CD4-positive, alpha-beta T cell treated with Interleukin-4 for 4 hours (primary cell): Measurements from ENCODE around the gene DPP10.
"Not testable (repeated sequence)": the region's sequence is repeated elsewhere in the genome, so short reads cannot be mapped to it uniquely, and the experiment has no call there.

ENCODE experiments used
- DNase-seq: peaks from one replicate; pipeline ENCODE4 v3.0.0-alpha.2; 2020

Gene DPP10

DNA sequence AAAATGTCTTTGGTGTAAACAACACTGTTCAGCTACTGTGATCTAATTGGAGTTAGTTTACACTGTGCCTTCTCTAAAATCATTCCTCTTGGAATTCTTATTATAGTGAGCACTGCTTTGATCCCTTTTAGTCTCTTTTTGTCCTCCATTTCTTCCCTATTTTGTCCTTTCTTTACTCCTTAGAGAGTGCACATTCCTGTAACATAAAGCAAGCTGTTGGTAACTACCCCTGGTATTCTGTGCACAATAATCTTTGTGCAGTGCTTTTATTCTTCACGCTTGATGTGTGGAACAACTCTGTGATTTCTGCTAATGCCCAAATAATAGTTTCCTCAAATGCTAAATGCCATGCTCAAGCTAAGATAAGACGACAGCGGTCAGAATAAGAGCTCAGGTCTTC is 401.5 kb downstream of the DPP10 start:
- DNase-seq = no peak

DNA sequence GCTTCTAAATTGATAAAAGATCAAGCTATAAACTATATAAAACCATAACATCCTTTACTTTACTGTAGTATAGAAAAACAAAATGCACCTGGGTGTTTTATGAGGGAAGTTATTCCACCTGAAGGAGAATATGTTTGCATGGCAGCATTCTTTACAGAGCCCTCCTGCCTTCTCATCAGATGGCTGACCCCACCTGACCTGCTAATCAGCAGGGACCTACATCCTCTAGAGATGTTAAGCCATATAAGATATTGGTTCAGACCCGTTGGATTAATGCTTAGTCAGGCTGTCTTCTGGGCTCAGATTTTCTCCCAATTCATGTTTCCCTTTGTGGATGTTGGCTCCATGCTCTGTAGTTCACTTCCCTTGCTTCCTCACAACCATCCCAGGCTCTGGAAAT is 414.8 kb downstream of the DPP10 start:
- DNase-seq = no peak

DNA sequence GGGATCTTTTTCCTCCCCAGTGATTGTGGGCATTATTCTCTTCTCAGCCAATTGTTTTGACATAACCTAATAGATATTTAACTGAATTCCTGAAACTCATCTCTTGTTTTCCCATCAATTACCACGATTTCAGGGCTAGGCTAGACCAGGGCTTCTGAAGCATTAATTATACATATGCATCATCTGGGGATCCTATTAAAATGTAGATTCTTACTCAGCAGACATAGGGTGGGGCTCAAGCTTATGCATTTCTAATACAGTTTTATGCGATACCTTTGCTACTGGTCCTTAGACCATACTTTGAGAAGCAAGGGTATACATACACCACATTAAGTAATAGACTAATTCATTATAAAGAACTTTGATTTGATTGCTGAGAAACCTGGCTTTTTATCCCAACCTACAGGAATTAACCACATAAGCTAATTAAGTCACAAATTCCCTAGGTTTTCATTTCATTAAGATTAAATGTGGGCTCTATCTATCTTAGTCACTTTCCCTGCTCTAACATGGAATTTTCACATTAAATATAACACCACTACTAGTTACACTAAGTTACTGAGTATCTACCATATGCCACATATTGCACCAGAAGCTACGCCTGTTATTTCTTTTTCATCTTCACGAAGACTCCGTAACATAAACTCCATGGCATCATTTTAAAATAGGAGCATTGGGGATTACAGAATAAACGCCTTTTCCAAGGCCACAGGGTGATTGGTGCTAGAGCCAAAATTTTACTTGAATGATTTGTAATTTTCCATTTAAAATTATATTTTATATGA is 417.5 kb downstream of the DPP10 start:
- DNase-seq = no peak

DNA sequence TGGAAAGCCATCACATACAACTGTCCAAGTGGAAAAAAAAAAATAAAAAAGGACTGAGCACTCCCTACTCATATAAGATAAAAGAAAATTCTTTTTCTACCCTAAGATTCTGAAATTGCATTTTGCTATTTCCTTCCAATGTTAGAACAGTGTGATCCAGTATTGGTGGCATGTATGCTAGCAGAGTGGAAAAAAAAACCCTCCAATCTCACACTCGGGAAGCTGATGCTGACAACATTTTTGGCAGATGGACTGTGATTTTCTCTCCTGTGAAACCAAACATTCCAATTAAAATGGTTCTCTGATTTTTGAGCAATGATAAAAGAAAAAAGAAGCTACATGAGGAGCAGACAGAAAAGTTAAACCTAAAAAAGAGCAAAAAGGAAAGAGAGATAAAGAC is 419.8 kb downstream of the DPP10 start:
- no peak for DNase-seq

DNA sequence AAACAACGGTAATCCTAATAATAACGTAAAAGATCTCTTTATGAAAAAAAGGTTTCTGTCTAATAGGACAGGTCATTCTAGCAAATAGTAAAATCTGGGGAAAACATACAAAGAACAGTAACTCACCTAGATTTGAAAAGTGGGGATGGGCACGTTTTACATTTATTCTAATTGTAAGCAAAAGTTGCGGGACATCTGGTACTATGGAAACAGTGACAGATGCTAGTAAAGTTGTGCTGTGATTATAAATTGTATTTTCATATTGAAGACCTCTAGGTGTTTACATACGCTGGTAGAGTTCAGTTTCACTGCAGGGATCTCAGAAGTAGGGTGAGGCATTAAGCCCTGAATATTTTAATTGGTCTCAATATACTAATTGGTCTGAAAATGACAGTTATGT is 422.5 kb downstream of the DPP10 start:
- DNase-seq = no peak

DNA sequence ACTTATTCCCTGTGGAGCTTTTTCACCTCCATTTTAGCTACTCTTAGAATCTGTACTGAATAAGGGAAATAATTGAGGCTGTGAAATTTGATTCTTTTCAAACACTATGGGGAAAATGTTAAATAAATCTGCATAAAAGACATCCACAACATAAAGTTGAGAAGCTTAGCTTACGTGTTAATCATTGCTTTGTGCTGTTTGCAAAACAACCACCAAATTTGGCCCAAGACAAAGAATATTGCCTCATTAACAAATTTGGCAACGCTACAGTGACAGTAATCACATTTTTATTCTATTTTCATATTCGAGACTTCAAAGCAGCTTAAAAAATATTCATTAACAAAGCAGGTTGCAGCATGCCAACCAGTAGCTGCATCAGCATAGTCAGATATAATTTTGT is 437.6 kb downstream of the DPP10 start:
- DNase-seq = no peak

DNA sequence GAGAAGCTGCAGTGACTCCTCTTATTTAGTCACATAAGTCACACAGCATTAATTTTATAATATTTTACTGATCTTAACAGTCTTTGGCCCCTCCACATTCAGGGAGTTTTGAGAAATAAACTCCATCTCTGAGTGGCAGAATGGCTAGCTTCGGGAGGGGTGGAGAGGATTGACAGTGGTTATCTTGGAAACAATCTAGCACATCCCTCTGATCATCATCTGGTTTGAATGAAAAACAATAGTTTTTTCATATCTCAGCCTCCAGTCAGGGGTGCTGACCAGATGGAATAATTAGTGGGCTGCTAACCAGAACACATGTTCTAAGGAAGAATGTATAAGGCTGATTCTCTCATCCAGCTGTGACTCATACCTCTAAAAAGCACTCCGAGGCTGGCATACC is 477.5 kb downstream of the DPP10 start:
- no peak for DNase-seq

DNA sequence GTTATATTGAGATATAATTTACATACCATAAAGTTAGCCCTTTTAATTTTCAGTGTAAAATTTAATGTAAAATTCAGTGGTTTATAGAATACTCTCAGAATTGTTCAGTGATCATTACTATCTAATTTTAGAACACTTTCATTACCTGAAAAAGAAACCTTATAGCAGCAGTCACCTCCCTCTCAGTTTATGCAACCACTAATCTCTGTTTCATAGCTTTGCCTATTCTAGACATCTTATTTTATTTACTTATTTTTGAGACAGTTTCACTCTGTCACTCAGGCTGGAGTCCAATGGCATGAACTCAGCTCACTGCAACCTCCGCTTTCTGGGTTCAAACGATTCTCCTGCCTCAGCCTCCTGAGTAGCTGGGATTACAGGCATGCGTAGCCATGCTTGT is 479.6 kb downstream of the DPP10 start:
- DNase-seq = no peak

DNA sequence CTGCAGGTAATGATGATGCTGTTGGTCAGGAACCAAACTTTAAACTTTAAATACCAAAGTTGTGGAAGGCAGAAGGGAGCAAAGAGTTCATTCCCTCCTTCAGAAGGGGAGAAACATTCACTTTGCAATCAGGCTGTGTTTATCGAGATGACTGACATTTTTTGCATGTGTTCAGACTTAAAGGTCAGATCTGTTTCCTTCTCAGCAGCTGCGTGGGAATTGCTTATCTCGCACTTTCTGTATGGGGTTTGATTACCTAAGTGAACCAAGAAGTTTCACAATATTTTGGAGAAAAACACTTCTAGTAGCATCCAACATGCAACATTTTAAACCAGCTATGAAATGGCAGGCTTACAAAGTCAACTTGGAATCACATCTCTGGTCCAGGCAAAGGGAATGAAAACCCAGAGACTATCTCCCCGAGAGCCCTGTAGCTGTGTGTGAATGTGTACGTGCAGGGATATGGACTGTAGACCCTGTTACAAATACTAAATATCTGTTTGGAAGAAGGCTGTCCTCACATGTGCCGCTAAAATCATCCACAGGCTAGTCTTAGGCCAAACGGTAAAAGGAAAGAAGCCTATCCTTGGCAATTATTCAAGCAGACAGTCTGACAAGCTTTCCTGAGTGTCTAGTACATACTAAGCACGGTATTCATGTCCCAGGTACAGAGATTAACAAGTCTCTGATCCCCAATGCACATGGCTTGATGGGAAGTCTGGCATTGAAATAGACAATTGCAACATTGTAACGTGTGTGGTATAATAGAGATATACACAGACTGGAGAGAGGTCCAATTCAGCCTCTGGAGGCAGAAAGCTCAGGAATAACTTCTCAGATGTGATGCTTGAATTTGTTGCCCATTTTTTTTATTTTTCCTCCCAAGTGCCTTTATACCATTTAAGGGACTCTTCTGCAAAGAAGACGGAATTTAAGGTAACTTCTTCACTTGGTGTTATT is 483.1 kb downstream of the DPP10 start:
- DNase-seq = no peak

DNA sequence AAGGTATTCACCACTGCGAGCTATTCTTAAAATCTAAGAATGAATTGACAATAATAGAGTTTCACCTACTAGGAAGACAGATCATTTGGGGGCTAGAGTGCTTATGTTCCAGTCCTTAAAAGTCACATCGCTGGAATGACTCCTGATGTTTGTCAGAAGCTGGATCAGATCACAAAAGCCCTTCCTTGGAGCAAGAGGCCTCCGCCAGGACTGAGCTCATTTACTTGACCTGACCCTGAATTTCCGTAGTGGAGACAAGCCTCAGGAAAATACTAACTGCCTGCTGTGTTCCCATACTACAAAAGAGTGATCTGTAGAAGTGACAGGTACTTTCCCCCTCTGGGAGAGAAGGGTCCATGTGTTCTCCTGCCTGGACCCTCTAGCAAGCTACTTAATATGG is 483.9 kb downstream of the DPP10 start:
- no peak for DNase-seq

DNA sequence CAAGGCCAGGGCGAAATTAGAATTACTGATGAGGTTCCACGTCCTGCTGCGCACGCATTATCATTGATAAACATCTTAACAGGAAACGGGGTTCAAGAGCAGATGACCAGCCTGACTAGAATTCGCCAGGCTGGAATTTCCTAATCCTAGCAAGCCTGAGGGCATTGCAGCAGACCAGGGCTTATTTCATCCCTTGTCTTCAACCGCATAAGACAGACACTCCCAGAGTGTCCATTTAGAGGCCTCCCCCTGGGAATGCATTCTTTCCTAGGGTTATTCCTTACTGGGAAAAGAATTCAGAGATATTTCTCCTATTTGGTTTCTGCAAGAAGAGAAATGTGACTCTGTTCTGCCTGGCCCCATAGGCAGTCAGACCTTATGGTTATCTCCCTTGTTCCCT is 486.8 kb downstream of the DPP10 start:
- DNase-seq = no peak

DNA sequence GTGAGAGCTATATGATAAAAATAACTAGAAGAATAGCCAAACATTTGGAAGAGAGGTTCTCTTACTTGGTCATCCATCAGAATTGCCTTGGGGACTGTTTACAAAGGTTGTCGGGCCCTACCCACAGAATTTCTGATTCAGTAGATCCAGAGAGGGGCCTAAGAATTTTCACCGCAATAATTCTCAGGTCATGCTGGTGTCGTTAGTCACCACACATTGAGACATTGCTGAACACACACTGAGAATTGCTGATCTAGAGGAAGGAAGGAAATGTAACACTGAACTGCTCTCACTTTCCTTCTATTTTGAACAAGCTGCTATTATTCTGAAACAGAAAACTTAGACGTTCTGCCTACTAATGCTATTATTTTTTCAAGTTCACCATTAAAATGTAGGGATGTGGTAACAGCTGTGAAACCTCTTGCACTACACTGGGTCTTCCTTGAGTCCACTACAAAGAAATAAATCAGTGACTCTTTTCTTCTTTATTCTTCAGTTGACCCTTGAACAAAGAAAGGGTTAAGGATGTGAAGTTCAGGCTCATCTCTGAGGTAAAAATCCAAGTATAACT is 491.3 kb downstream of the DPP10 start:
- no peak for DNase-seq

DNA sequence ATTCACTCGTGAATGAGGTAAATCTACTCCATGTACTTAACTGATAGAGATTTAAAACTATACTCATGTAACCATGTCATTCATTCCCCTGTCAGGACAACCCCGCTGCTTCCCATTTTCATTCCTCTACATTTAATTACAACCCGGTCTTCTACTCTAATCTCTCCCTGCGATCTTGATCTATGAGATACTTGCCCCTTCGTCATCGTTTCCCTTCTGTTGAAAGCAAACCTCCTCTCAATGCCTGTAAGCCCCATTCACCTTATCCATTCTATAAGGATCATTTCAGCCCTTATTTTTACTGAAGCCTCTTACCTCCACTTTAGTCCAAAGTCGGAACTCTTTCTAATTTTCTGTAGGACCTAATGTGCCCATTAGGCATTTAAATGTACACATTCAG is 492.6 kb downstream of the DPP10 start:
- DNase-seq = no peak

DNA sequence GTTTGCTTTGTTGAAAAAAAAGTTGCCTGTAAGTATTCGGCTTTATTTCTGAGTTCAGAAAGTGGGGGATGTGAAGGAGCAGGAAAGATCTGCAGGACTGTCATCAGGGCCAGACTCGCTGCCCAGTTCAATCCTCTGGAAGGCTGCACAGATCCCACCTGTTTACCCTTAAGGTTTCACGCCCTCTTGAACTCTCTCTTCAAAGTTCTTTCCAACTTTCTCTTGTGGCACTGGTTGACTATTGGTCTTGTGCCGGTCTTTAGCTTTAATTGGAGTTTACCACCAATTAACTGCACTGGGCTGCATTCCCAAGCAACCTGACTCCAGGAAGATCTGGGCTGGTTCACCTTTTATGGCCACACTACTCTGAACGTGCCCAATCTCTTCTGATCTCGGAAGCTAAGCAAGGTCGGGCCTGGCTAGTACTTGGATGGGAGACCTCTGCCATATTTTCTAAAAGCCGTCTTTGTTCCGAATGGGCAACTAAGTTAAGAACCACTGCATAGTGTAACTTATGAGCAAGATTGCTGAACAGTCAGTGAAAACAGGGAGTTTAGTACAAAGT is 495.0 kb downstream of the DPP10 start:
- no peak for DNase-seq

DNA sequence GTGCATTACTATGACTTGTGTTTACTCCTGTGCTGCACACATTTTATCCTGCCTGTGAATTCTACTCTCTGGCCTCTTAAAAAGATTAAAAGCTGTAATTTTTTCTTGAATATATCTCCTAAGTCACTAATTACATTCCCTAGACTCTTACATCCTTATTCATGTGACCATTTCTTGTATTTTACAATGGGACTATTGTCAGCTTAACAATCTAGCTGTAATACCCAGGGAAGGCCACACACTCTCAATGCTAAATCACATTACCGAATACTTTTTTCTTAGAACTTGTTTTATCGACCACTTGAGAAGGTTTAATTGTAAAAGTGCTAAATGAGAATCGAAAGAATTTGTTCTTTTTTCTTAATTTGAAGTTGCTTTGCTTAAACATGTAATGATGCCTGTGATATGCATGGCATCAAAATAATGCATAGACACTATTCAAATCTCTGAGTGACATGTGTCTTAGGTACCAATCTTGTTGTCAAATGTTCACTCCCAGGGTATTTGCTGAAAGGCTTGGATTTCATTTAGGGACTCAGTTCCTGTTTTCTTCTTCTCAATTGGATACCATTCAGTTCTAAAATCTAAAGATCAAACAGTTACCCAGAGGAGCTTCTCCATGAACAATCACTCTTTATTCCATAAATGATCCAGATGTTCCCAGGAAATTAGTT is 498.5 kb downstream of the DPP10 start:
- no peak for DNase-seq

DNA sequence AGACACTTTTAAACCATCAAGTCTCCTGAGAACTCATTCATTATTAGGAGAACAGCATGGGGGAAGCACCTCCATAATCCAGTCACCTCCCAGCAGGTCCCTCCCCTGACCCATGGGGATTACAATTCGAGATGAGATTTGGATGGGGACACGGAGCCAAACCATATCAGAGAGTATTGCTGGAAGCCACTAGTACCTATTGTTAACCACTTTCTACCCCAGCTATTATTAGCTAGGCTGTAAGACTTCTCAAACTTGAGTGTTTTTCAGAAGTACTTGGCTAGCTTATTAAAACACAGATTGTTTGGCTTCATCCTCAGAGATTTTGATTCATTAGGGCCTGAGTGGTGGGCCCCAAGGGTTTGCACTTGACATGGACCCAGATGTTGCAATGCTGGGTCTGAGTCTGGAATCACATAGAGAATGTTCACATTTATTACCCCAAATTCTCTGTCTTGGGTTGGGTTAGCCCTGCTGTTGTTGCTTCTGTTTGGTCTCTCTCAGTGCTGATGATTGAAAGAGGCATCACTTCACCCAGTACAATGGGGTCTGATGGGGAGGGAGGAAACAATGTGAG is 506.9 kb downstream of the DPP10 start:
- no peak for DNase-seq

DNA sequence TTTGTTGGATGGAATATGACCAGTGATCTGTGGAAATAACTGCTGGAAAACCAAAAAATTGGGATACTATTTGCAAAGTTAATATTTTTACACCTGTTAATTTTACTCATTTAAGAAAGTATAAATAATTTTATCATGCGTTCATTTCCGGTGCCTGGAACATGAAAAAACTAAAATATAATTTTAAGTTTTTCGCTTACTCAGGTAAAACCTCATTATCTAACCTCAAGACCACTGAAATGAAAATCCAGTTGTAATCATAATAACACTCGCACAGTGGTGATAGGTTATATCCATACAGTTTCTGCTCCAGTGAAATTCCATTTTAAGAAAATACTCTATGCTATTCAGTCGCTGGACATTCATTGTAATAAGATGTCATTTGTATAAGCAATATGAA is 517.9 kb downstream of the DPP10 start:
- DNase-seq = no peak

DNA sequence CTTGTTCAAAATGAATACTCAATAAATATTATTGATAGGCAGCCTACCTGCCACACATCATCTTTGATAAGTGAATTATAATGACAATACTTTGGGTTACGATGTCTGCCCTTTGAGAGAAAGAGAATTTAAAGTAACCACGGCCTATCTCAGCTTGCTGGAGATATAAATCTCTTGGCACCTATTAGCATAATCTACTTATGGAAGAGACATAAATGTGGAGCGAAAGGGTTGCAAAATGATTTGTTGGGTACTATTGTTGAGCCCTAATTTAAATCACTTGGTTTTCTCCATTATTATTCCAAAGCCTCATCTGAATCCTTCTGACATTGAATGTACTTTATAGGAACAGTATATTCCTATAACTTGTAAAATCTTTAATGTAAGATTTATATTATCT is 520.1 kb downstream of the DPP10 start:
- DNase-seq = no peak

DNA sequence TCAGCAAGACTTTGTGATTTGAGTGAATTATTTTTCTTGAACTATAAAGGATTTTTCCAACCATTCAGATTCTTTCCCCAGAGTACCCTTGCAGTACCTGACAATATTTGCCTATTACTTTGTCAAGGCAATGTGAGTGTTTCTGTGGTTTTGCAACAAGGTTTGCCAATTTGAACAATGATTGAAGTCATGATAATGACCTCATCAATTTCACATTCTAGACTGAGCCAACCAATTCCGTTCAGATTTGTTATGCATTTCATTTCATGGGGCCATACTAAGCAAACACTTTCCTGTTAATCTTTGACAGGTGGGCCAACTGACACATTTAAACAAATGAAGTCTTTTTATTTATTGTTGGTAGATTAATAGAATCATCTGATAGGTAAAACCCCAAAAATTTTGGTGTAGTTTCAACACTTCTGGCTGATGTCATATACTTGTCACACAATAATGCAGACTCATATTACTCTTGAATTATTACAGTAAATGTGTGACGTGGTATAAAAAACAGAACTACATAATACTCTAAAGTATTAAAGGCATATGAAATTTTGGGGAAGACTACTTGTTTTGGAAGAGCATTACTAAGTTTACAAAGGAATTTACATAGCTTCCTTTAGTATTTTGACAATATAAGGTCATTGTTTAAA is 526.4 kb downstream of the DPP10 start:
- DNase-seq = no peak

DNA sequence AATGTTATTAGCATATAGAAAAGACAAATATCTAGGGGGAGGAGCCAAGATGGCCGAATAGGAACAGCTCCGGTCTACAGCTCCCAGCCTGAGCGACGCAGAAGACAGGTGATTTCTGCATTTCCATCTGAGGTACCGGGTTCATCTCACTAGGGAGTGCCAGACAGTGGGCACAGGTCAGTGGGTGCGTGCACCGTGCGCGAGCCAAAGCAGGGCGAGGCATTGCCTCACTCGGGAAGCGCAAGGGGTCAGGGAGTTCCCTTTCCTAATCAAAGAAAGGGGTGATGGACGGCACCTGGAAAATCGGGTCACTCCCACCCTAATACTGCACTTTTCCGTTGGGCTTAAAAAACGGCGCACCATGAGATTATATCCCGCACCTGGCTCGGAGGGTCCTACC is 561.9 kb downstream of the DPP10 start:
- DNase-seq = not testable (repeated sequence)

DNA sequence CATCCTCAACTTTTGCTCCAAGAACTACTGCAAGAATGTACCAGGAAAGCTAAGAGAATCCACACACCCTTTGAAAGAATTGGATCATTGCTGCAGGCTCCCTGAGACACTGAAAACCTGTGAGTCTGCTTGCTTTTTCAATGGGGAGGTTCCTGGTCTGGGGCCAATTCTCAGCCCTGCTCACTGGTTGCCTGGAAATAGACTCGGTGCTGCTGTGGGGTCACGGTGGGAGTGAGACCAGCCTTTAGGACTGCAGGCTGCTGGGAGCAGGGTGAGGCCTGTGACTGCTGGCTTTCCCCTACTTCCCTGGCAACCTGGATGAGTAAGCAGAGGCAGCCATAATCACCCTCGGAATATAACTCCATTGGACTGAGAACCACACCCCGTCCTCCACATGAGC is 569.3 kb downstream of the DPP10 start:
- DNase-seq = no peak

DNA sequence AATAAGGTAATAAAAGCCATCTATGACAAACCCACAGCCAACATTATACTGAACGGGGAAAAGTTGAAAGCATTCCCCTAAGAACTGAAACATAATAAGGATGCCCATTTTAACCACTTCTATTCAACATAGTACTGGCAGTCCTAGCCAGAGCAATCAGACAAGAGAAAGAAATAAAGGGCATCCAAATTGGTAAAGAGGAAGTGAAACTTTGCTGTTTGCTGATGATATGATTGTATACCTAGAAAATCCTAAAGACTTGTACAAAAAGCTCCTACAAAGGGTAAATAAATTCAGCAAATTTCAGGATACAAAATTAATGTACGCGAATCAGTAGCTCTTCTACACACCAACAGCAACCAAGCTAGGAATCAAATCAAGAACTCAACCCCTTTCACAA is 579.6 kb downstream of the DPP10 start:
- DNase-seq = not testable (repeated sequence)
